A549 treated with Mapracorat at 1 μM for 4 hours (cell line): ENCODE data around the gene DACH2. TPM values are rescaled to one million over a fixed set of nuclear protein-coding genes. Genes with fewer than 3 reads are reported as not detected.

ENCODE experiments used
- total RNA-seq: library from RNA; stranded (reverse); fragments of 200-300 nt; extraction: Qiagen RNA extraction; gene quantifications from 5 replicates; pipeline ENCODE4 v1.2.3, GENCODE V29; 2022

The DACH2 gene
- not detected in 5 replicates for total RNA-seq

GRCh38 chrX:86148024-86148511 lies at the start of gene DACH2:
Gene DACH2, plus strand, starts transcription at chrX:86148451.

Other genes starting within 250 kb of the DACH2 start
- 8.6 to 10.5 TPM (median 8.7 TPM) in 5 replicates for gene CHM, start 100.9 kb upstream of the DACH2 start, total RNA-seq